ENCODE results near the gene CDK14. TPM values are rescaled to one million over a fixed set of nuclear protein-coding genes. Genes with fewer than 3 reads are reported as not detected.

CDK14 gene
- total and polyA plus RNA-seq, 2 donors (not counting 3 experiments of a cell fraction or from before 2014, with no cell fraction given): 5.5 to 34.2 TPM

- dilution Hi-C loops (cut with MboI; ENCODE audit: extremely low pct_ligation_motif_present, low sequenced_read_pairs) (no loop called here), intact Hi-C loops (cut with micrococcal nuclease) (no loop called here)
- no peaks in the 10 kb centered on the region for H3K9me1 ChIP-seq (replicated peaks; ENCODE audit: control insufficient read depth, extremely low read depth, insufficient read depth, low read length)
- BruUV-seq (replicated peaks): no TSS peak
- no peak for TF ChIP-seq FOS (IDR thresholded peaks at IDR 0.05; ENCODE audit: borderline replicate concordance, insufficient read depth, low read length)
- no peak for TF ChIP-seq MAX (IDR thresholded peaks at IDR 0.05; ENCODE audit: insufficient read depth, insufficient read length)
- no peak for TF ChIP-seq EZH2 (IDR thresholded peaks at IDR 0.05; ENCODE audit: borderline replicate concordance, low read depth, low read length, severe bottlenecking)
- TF ChIP-seq CTCF (IDR thresholded peaks at IDR 0.05; ENCODE audit: extremely low read depth in 1 of 2, insufficient read depth in 1 of 2, low read depth in 1 of 2, low read length in 2 of 2): no peak
- no peaks in the 10 kb centered on the region for H3K36me3 ChIP-seq (ENCODE audit: control insufficient read depth in 2 of 2, extremely low read depth in 1 of 2, insufficient read depth in 2 of 2, low read length in 2 of 2)
- no peaks in the 10 kb centered on the region for H3K9me3 ChIP-seq (replicated peaks; ENCODE audit: control insufficient read depth, insufficient read depth, low read length)
- no peak overlapping the region for H2AFZ ChIP-seq (ENCODE audit: low read depth, low read length)
- ChIA-PET CTCF (no interaction called here), POLR2A (no interaction called here)
- no peaks in the 10 kb centered on the region for H3K79me2 ChIP-seq (ENCODE audit: control insufficient read depth, insufficient read depth, low read length)
- no peak overlapping the region for H3K9ac ChIP-seq (replicated peaks; ENCODE audit: extremely low read depth, insufficient read depth, low read length)
- H3K27me3 ChIP-seq (ENCODE audit: control insufficient read depth in 2 of 2, insufficient read depth in 2 of 2, low read length in 2 of 2): no peaks in the 10 kb centered on the region
- no peak overlapping the region for H3K27ac ChIP-seq (ENCODE audit: insufficient read depth, low read depth, low read length)
- no peak for FAIRE-seq
- H3K4me2 ChIP-seq (ENCODE audit: insufficient read depth, low read length): no peak overlapping the region
- DNase-seq (ENCODE audit: low read depth, low spot score): no peak
- peaks cover 2% of the 10 kb centered on the region for H3K4me1 ChIP-seq (ENCODE audit: control insufficient read depth, extremely low read depth, insufficient read depth, low read length)
- no peaks in the 10 kb centered on the region for H4K20me1 ChIP-seq (replicated peaks; ENCODE audit: control insufficient read depth, extremely low read depth, insufficient read depth, low read length)
- no peak overlapping the region for H3K4me3 ChIP-seq (replicated peaks in 1 of 3; ENCODE audit: insufficient read depth in 1 of 3, low read depth in 1 of 3, low read length in 3 of 3)
These were observed 497.1 kb downstream of the CDK14 start for GRCh38 chr7:91093181-91093580.

- H4K20me1 ChIP-seq (replicated peaks; ENCODE audit: control insufficient read depth, extremely low read depth, insufficient read depth, low read length): no peaks in the 10 kb centered on the region
- intact Hi-C loops (cut with micrococcal nuclease) (no loop called here), dilution Hi-C loops (cut with MboI; ENCODE audit: extremely low pct_ligation_motif_present, low sequenced_read_pairs) (no loop called here)
- ChIA-PET CTCF (no interaction called here), POLR2A (no interaction called here)
- no peak overlapping the region for H3K9ac ChIP-seq (replicated peaks; ENCODE audit: extremely low read depth, insufficient read depth, low read length)
- H3K9me3 ChIP-seq (replicated peaks; ENCODE audit: control insufficient read depth, insufficient read depth, low read length): no peaks in the 10 kb centered on the region
- FAIRE-seq (no peak), DNase-seq (ENCODE audit: low read depth, low spot score) (no peak)
- H3K79me2 ChIP-seq (ENCODE audit: control insufficient read depth, insufficient read depth, low read length): no peaks in the 10 kb centered on the region
- H3K27me3 ChIP-seq (ENCODE audit: control insufficient read depth in 2 of 2, insufficient read depth in 2 of 2, low read length in 2 of 2): no peaks in the 10 kb centered on the region
- TF ChIP-seq GATA2 (IDR thresholded peaks at IDR 0.05; ENCODE audit: insufficient read depth, insufficient read length, low read depth, low read length) (no peak), JUN (IDR thresholded peaks at IDR 0.05; ENCODE audit: borderline replicate concordance, insufficient read depth, insufficient read length, low read depth) (no peak), MAX (IDR thresholded peaks at IDR 0.05; ENCODE audit: insufficient read depth, insufficient read length) (no peak), CTCF (IDR thresholded peaks at IDR 0.05; ENCODE audit: extremely low read depth in 1 of 2, insufficient read depth in 1 of 2, low read depth in 1 of 2, low read length in 2 of 2) (no peak), POLR2A (IDR thresholded peaks at IDR 0.05; ENCODE audit: low read depth, low read length) (no peak), MYC (IDR thresholded peaks at IDR 0.05; ENCODE audit: low read depth, low read length) (no peak), FOS (IDR thresholded peaks at IDR 0.05; ENCODE audit: borderline replicate concordance, insufficient read depth, low read length) (no peak), EZH2 (IDR thresholded peaks at IDR 0.05; ENCODE audit: borderline replicate concordance, low read depth, low read length, severe bottlenecking) (no peak), POLR2AphosphoS5 (IDR thresholded peaks at IDR 0.05; ENCODE audit: insufficient read depth, low read depth, low read length) (no peak)
- H3K9me1 ChIP-seq (replicated peaks; ENCODE audit: control insufficient read depth, extremely low read depth, insufficient read depth, low read length): no peaks in the 10 kb centered on the region
- no peak overlapping the region for H3K4me3 ChIP-seq (replicated peaks in 1 of 3; ENCODE audit: insufficient read depth in 1 of 3, low read depth in 1 of 3, low read length in 3 of 3)
- H3K4me2 ChIP-seq (ENCODE audit: insufficient read depth, low read length): no peak overlapping the region
- no peaks in the 10 kb centered on the region for H3K4me1 ChIP-seq (ENCODE audit: control insufficient read depth, extremely low read depth, insufficient read depth, low read length)
- no peaks in the 10 kb centered on the region for H3K36me3 ChIP-seq (ENCODE audit: control insufficient read depth in 2 of 2, extremely low read depth in 1 of 2, insufficient read depth in 2 of 2, low read length in 2 of 2)
- H2AFZ ChIP-seq (ENCODE audit: low read depth, low read length): no peak overlapping the region
- no TSS peak for BruUV-seq (replicated peaks)
- no peak overlapping the region for H3K27ac ChIP-seq (ENCODE audit: insufficient read depth, low read depth, low read length)
These were observed 502.4 kb downstream of the CDK14 start for GRCh38 chr7:91098566-91098965.
